T-helper 1 cell treated with Interleukin-12 subunit alpha and Interleukin-12 subunit beta and Interleukin-4 antibody, amounts not matched to agents 30 ng/mL and 1 ng/mL, for 36 hours (primary cell): ENCODE results near the gene MAPK7. TPM values are rescaled to one million over a fixed set of nuclear protein-coding genes. Genes with fewer than 3 reads are reported as not detected.

ENCODE experiments used
- intact Hi-C: fragments of 100-400 bp; cut with micrococcal nuclease; formaldehyde crosslinking; loops from one replicate; pipeline ENCODE4 v1.15.1; 2024
- total RNA-seq: library from RNA; stranded (reverse); gene quantifications from 2 replicates; pipeline ENCODE4 v1.2.3, GENCODE V29; 2022

The MAPK7 gene
- total RNA-seq, 1 donor from 2014 or later, result 32.1 TPM

- intact Hi-C loops, result loop anchor here (1.0 to 5.0 kb wide), 10 partner anchors 8 to 1786 kb away; partner anchors contain the start of genes AKAP10, ALDH3A2, ALKBH5 and B9D1
Observed at GRCh38 chr17:19377602-19378415, 489 bp upstream of the MAPK7 start.

- intact Hi-C loops, result loop anchor here (5.0 kb wide), 4 partner anchors 598 to 1787 kb away; partner anchors contain the start of genes AKAP10, ALKBH5 and PEMT
Observed at GRCh38 chr17:19379361-19380065, 1.2 kb downstream of the MAPK7 start.

DNA sequence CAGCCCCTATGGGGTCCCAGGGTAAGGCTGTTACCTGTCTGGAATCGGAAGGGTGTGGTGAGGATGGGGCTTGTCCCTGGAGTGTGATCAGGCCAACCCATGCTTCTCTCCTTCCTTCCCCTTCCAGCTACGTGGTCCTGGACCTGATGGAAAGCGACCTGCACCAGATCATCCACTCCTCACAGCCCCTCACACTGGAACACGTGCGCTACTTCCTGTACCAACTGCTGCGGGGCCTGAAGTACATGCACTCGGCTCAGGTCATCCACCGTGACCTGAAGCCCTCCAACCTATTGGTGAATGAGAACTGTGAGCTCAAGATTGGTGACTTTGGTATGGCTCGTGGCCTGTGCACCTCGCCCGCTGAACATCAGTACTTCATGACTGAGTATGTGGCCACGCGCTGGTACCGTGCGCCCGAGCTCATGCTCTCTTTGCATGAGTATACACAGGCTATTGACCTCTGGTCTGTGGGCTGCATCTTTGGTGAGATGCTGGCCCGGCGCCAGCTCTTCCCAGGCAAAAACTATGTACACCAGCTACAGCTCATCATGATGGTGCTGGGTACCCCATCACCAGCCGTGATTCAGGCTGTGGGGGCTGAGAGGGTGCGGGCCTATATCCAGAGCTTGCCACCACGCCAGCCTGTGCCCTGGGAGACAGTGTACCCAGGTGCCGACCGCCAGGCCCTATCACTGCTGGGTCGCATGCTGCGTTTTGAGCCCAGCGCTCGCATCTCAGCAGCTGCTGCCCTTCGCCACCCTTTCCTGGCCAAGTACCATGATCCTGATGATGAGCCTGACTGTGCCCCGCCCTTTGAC, 2.4 kb downstream of the MAPK7 start:
- intact Hi-C loops, result no loop called here

GRCh38 chr17:19381361-19381740, 3.1 kb downstream of the MAPK7 start:
- intact Hi-C loops, result no loop called here

DNA sequence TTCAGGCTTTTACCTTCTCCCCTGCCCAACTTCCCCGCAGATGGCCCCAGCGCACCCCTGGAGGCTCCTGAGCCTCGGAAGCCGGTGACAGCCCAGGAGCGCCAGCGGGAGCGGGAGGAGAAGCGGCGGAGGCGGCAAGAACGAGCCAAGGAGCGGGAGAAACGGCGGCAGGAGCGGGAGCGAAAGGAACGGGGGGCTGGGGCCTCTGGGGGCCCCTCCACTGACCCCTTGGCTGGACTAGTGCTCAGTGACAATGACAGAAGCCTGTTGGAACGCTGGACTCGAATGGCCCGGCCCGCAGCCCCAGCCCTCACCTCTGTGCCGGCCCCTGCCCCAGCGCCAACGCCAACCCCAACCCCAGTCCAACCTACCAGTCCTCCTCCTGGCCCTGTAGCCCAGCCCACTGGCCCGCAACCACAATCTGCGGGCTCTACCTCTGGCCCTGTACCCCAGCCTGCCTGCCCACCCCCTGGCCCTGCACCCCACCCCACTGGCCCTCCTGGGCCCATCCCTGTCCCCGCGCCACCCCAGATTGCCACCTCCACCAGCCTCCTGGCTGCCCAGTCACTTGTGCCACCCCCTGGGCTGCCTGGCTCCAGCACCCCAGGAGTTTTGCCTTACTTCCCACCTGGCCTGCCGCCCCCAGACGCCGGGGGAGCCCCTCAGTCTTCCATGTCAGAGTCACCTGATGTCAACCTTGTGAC, 3.6 kb downstream of the MAPK7 start:
- intact Hi-C loops, result no loop called here

GRCh38 chr17:19382531-19383444, 4.5 kb downstream of the MAPK7 start:
- intact Hi-C loops, result no loop called here

DNA sequence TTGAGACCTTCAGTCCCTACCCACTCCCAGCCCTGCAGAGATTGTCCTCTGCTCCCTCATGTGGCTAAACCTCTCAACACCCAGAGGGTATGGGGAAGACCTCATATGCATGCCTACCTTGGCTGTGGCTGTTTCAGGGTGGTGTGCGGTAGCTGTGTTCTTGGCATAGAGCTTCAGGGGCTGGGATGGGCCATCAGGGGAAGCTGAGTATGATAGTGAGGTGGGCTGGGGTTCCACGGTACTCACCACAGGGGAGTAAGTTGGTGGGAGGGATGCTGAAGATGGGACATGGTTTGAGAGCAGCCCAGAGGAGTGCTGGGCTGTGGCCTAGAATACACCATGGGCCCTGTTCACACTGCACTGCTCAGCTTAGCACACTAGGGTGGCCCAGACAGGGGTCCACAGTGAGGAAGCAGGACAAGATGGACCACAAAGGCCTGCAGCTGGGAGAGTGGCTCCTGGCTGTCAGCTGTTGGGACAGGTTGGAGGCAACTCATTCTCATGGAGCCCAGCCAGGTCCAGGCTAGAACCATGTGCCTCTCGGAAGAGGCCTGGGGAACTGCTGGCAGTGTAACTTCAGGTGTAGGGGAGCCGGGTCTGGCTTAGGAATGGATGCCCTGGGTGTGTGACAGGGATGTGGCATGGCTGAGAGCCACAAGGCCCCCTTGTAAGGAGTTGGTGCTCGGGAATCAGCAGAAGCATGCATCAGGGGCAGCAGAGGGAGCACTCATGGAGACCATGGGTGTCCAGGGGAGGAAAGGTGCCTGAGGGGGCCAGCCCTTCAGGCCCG, 5.6 kb downstream of the MAPK7 start:
- intact Hi-C loops, result no loop called here

- intact Hi-C loops, result no loop called here
Observed at GRCh38 chr17:19384723-19385391, 6.6 kb downstream of the MAPK7 start.

GRCh38 chr17:19385521-19385983, 7.3 kb downstream of the MAPK7 start:
- intact Hi-C loops, result no loop called here

- intact Hi-C loops, result no loop called here
Observed at GRCh38 chr17:19386051-19386929, 8.0 kb downstream of the MAPK7 start.

DNA sequence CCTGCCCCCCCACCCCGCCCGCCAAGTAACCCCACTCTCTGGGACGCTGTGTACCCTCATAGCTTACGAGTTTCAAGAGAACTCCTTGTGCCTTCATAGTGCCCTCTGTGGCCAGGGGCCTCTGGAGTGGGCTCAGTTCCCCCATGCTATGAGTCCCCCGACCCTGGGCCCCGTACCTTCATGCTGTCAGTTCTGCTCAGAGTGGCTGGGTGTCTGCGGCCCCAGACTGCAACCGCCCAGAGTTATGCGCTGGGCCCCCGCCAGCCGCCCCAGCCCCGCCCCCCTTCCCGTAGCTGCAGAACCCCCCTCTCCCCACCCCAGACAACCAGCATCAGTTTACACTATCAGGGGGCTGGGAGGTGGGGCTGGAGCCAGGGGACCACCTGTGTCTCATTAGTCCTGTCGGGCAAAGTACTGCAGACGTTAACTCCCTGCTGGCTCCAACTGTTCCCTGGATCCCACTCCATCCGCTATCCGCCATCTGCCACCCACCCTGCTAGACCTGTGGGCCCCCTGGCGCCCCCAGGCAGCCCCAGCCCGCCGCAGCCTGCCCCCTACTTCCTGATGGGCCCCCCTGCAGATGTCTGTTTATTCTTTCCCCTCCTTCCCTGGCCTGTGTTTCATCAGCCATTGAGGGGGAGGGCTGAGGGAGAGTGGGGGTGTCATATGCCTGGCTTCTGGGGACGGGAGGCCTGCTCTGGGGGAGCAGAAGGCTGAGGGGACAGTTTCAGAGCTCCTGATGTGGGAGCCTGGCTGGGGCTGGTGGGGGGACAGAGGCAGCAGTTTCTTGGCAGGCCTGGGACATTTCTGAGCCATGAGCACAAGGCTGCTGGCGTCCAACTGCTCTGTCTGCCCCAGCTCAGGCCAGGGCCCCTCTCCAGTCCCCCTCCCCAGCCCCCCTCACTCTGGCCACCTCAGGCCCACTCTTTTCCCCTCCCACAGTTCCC, 8.9 kb downstream of the MAPK7 start, which contains the start of gene MFAP4:
MFAP4 (minus strand) TSS at position 217 of the 947 bp plus-strand sequence; CDS start at position 182, 35 bp downstream.
- intact Hi-C loops, result no loop called here

- intact Hi-C loops, result no loop called here
Observed at GRCh38 chr17:19387921-19388521, 9.7 kb downstream of the MAPK7 start.

- intact Hi-C loops, result no loop called here
Observed at GRCh38 chr17:19388791-19389785, 10.8 kb downstream of the MAPK7 start.

DNA sequence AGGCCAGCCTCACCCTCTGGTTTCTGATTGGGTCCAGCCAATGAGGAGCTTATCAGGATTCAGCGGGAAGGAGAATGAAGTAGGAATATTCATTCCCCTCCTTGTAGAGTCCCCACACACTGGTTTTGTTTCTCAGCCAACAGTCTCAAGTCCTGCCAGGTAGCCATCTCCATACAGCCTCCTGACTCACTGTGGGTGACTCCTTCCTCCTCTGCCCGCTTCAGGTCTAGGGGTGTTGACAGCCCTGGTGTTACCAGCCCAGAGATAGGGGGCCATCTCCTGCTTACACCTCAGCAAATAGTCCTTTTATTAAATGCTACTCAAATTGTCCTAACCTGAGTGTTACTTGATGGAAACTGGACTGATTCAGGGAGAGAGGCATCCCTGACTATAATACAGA, 12.7 kb downstream of the MAPK7 start:
- intact Hi-C loops, result no loop called here

DNA sequence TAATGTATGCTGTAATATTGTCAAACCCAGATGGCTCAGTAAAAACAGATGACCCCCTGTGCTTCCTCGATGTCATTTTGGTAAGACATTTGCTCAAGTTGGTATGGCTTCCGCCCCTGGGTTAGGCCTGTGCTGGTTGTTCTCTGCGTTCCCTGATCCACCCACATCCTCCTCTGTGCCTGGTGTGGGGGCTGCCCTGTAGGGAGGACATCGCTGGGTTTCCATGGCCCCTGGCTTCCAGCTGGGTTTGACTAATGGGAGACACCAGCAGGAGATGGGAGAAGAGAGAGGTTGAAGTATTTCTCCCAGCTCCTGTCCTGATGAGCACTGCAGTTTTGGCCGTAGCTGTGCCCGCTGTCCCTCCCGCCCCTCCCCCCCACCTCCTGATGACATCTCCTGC, 13.1 kb downstream of the MAPK7 start:
- intact Hi-C loops, result no loop called here
